Stimulated activated CD4-positive, alpha-beta T cell treated with anti-CD3 and anti-CD28 coated beads, TNF-alpha, amount 100 ng/mL, for 4 hours (primary cell): ENCODE results near the gene ARL2BP.

Source experiments
- DNase-seq, 3 experiments: peaks; one replicate each; pipeline ENCODE4 v3.0.0-alpha.2; 2020; ENCODE audit warnings: low read depth in 3 of 3

The ARL2BP gene

DNA sequence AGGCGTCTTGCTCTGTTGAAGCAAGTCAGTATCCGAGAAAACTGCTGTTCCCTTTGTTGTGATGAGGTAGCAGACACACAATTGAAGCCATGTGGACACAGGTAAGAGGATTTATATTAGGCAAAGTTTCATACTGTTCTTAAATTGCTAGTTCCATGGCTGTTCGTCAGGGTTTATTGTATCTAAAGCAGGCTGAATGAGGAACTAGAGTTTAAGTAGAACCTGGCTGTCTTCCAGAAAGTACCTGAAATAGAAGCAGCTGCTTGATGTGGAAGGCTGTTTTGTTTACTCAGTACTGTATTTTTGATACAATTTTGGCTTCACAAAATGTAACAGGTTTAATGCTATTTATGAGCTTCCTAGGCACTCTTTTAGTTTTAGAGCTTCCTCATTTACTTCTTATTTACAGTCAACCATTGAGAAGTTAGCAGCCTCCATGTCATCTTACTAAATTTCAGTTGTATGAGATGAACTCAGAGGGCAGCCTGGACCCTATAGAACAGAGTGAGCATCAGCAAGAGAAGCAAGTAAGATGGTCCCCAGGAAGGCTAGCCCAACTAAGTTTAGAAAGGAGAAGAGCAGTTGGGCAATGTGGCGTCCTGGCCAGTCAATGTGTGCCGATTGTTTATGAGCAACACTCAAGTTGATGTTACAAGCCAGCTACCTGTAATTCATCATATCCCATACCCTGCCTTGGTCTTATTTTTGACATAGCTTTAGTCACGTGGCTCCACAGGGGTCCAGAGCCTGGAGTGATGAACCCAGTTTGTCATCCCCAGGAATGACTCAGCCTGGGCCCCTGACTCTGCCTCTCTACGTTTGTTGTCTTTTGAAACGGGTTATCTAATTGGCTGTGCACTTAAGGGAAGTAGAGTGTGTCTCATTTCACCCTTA is 9.7 kb upstream of the ARL2BP start:
- DNase-seq: no peak

- no peak for DNase-seq
Measured at GRCh38 chr16:57236022-57236350, 9.1 kb upstream of the ARL2BP start.

DNA sequence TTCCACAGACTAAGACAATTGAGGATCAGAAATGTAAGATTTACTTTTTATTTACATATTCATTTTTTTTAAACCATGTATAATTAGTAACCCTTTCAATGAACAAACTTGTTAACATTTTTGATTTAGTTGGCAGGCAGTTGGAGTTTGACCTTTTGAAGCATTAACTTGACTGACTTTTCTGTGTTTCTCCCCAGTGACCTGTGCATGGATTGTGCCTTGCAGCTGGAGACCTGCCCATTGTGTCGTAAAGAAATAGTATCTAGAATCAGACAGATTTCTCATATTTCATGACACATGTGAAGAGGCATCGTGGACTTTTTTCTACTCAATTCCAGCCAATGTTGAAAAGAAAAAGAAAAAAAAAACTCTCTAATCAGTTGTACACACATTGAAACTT is 6.4 kb upstream of the ARL2BP start:
- DNase-seq: no peak

- DNase-seq: no peak
Measured at GRCh38 chr16:57239107-57239506, 6.0 kb upstream of the ARL2BP start.

GRCh38 chr16:57240851-57241250 is 4.2 kb upstream of the ARL2BP start:
- DNase-seq: no peak

DNA sequence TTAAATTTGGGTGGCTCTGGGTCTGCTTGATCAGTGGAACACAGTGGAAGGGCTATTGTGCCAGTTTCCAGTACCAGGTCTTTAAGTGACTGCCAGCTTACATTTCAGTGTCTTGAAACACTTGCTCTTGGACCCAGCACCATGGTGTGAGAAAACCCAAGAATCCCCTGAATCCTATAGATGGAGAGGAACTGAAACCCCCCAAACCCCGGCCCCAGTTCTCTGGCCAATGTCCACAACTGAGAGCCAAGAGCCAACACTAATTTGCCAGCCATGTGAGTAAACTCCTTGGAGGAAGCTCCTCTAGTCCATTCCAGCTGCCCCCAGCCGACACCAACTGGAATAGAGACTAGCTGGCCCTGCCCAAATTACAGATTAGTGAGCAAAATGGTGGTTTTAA is 2.4 kb upstream of the ARL2BP start:
- DNase-seq: no peak

DNA sequence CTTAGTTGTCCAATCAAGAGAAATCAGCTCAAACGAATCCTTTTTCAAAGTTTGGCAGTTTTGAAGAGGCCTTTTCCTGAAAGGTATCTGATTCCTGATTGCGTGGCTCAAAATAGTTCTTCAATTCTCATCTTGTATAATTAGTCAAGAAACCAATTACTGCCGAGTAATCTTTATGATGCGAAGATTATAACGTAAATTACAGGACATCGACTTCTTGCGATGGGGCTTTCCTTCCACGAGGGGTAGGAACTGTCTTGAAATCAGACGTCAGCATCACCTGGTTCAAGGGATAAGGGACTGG is 644 bp upstream of the ARL2BP start:
- DNase-seq: no peak

DNA sequence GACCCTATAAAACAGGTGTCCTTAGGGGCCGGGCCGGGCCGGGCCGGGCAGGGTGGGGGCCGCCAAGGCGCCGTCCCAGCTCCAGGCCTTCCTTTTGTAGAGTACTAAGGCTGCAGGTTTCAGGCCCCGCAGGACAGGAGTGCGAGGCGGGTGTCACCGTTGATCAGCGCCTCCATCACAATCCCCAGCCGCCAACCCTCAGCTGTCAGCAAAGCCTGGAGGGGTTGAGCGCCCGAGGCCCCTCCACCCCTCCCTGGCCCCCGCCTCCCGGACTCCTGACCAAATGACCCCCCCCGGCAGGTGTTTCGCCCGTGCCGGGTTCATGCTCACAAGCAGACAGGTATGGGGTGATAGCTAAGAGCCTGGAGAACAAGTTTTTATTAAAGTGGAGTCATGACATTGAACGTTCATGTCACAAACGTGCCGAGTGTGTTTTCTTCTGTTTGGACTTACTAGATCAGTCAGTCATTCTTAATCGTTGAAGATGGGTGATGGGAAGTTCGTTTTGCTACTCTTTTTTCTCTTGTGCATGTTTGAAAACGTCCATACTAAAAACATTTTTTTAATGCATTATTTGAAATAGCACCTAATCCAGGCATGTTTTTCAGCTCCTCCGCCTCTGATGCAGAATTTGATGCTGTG is 534 bp downstream of the ARL2BP start:
- no peak for DNase-seq

GRCh38 chr16:57251352-57251751 is 6.3 kb downstream of the ARL2BP start:
- no peak for DNase-seq

DNA sequence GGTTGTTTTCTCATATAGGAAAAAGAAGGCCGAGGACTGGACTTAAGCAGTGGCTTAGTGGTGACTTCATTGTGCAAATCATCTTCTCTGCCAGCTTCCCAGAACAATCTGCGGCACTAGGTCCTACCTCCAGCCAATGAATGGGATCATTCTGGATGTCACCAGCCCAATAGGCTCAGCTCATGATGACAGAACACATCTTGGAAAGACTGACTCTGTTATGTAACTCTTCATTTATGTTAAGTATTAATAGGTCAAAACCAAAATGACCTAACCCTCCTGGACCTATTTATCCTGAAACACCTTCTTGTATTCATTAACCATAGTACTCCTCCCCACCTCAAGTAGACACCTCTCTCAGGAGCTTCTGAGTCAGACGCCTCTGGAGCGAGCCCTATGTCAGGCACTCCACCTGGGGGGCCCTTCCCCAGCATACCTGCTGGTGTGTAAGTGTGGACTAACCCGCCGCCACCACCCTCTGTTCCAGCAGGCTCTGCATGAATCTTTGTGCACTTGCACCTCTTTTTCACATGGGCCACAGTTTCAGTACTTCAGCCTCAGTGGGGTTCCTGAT is 7.2 kb downstream of the ARL2BP start:
- no peak for DNase-seq

- DNase-seq: no peak
Measured at GRCh38 chr16:57253466-57253865, 8.4 kb downstream of the ARL2BP start.

DNA sequence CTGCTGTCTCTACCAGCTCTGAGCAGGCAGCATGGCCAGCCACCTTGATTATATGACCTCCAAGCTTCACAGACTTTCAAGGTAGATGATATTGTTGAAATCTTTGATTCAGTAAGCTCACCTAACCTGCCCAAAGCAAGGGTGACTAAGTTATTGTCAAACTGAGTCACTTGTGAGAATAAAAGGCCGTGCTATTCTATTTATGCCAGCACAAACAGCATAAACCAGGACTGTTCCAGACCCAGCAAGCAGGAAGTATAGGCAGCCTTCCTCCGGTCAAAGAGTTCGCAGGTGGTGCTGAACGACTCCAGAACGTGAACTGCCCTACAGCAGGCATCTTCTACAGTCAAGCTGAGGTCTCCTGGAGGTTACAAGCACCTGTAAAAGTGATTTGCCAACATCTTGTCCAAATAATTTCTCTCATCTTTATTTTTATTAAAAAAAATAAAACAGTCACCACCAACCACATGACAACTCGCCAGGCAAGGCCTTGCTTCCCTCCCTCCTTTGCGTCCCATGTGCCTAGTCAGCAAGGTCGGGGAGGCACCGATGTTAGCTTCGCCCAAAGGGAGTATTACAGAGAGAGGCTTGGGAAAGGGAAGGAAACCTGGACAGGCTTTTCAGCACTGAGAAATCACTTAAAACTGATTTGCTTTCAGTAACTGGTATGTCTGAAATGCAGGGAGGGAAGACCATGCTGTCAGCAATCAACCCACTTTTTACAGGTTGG is 10.8 kb downstream of the ARL2BP start:
- DNase-seq: no peak

DNA sequence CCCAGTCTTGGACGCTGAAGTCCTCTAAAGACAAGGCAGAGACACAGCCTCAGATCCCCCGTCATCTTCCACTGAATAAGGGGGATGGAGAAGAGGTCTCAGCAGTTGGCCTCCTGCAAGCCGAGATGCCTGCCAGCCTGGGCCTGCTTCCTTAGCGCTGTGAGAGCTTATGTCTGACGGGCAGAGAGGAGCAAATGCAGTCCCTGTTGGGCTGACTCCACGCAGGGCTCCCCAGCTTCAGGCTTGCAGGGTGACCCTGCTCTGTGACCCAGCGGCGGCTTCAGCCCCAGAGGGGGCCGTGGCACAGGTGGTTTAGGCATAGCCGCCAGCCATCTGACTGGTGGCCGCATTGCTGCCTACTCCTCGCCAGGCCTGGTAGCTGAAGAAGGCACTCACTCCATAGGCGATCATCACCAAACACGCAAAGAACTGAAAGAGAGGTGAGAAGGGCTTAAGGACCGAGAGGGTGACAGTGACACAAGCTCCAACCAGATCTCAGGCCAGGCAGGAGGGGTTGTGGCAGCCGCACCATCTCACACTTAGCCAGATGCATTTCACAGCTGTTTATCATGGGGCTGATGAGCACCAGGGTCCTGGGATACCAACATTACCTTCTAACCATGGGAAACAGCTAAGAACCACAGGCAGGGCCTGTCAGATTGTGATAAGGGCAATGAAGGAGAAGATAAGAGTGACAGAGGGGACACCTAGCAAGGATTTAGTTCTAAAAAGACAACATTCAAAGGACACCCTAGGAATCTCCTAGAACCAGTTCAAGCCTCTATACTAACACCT is 11.7 kb downstream of the ARL2BP start:
- DNase-seq: no peak

- no peak for DNase-seq
Measured at GRCh38 chr16:57257455-57258070, 12.5 kb downstream of the ARL2BP start.

DNA sequence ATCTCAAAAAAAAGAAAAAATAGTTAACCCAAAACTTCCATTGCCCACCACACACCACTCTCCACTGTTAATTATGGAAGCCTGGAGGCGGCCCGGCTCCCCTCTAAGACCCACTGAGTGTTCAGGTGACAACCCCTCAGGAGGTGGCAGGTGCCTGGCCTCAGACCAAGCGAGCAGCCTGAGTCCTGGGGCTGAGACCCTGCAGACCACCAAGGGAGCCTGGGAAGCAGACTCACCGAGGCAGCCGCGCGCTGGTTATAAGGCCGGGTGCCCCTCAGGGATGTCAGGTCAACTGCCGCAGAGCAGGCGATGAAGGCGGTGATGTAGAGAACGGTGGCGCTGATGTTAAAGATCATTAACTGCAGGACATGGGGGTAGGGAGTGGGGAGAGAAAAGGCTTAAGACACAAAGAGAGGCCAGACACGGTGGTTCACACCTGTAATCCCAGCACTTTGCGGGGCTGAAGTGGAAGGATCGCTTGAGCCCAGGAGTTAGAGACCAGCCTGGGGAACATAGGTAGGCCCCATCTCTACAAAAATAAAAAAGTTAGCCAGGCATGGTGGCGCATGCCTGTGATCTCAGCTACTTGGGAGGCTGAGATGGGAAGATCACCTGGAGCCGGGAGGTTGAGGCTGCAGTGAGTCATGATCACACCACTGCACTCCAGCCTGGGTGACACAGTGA is 13.3 kb downstream of the ARL2BP start:
- DNase-seq: no peak

DNA sequence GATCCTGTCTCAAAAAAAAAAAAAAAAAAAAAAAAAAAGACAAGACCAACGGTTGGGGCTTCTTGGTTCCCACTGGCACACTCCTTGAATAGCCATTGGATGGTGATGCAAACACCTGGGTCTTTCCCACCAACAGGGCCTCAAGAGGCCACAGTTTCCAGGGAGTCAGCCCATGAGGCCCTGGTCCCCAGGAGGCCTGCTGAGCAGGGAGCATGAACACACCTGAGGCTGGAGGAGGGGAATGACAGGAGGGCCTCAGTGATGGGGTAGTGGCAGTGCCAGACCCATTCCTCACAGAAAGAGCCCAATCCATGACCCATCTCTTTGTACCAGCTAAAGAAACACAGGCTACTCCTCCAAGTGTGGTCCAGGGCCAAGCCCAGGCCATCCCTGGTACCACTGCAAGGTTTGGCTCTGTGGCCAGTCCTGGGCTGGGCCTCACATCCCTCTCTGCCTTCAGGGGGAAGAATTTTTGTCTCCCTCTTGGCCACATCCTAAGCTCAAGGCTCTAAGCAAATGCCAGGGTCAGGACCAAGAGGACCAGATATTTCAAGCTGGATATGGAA is 13.9 kb downstream of the ARL2BP start:
- no peak for DNase-seq

DNA sequence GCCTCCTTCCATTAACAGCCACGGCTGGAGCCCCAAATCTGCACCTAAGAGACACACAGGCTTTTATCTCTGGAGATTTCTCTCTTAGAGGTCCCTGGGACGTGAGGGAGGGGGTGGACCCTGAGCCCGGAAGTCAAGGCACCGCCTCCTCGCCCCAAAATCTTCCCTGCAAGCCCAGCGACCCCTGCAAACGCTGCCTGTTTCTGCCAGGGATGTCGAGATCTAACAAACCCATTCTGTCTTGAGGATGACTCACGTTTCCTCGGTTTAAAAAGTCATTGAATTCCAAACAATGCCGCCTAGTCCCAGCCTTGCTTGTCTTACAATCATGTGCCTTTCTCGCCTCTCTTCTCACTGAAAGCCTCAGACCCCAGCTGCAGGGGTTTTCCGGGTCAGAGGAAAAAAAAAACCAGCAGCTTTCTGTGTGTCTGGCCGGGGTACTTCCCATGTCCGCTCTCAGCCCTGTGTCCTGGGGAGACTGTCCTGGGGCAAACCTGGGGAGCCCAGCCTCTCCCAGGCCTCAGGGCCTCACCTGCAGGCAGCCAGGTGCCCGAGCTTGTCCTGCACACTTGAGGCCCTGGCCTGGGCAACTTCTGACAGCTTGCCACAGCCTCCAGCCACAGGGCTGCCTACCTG is 15.4 kb downstream of the ARL2BP start:
- no peak for DNase-seq

DNA sequence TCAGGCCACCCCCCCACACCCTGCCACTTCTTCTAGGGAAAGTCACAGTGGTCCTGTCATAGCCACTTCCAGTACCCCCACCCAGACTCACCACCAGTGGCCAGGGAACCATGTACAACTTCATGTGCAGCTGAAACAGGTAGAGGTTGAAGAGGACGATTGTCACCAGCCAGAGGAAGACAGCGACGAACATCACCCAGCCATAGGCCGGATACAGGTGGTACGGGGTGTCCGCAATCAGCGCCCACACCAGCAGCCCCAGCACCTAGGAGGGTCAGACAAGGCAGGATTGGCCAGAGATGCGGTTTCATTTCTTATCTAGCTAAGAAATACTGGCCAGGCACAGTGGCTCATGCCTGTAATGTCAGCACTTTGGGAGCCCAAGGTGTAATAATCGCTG is 16.7 kb downstream of the ARL2BP start:
- no peak for DNase-seq

DNA sequence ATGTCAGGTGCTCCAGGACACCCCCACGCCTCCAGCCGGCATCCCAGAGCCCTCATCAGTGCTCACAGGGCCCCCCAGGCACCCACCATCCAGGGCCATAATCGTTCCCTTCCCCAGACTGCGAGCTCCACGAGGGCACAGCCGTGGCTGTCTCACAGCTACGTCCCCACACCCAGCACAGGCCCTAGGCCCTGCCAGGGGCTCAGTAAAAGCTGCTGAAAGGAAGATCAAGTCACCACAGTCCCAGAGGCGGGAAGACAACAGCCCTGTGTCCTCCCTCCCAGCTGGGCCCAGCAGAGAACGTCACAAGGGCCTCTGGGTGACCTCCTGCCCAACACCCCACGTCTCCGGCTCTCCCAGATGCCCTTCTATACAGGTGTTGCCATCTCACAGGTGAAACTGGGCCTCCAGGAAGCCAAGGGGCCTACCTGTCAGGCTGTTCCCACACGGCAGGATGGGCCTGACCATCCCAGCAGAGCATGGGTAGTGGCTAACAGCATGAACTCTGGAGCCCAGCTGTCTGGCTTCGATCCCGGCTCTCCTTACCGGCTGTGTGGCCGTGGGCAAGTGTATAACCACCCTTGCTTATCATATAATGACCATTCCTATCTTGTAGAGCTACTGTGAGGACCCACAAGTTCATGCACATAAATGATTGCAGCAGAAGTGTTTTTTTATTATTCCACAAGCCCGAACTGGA is 17.9 kb downstream of the ARL2BP start:
- DNase-seq: no peak
